ENCODE results near the gene PTPRH.
"Not testable (repeated sequence)": the region's sequence is repeated elsewhere in the genome, so short reads cannot be mapped to it uniquely, and the experiment has no call there.

The PTPRH gene

DNA sequence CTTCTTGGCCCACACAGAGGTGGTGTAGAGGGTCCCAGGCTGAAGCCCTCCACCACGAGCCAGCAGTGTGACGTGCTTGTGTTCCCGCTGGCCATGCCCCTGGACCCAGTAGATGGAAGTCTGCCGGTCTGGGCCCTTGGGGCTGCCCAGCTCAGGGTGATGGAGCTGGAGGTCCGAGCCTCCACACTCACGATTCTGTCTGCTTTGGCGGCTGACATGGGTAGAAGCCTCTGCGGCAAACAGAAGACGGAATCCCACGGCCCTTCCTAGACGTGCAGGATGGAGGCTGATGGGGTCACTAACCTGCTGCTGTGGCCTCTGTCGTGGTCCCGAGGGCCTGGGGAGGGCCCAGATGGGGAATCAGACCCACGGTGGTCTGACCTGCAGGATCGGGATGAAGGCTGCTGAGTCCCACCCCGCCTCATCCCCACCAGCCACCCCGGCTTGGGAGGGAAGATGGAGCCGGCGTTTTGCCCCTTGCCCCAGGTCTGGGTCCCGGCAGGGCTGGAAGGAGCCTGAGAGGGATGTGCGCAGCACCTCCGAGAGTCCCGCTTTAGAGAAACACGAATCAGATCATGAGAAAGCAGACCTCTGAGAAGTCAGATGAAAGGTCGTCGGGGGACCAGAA is 14.9 kb upstream of the PTPRH start:
- no peak for DNase-seq

DNA sequence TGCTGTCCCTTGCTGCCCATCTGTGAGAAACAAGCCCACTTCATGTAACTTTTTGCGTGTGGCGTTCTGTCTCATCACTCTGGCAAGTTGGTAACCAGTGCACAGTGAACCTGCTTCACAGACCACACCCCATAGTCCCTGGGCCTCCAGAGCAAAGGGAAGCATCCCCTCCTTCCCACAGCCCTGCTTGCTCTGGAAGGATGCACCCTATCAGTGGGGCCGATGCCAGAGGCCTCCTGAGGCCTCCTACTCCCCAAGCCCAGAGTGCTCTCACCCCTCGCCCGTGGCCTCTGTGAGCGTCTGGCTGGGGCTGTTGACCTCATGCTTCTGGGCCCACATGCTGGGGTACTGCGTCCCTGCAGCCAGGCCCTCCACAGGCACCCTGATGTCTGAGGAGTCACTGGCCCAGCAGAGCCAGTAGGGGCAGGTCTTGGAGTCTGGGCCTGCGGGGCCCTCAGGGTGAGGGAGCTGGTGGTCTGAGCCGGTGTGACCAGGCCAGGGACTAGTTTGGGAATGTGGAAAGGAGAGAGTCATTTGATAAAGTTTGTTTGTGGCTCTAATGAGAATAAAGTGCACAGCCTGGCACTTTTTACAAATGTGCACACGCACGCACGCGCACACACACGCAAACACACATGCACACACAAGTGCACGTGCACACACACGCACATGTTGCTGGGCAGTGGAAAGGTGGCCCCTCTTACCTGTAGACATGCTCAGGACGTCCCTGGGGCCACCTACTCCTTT is 14.2 kb upstream of the PTPRH start:
- no peak for DNase-seq

DNA sequence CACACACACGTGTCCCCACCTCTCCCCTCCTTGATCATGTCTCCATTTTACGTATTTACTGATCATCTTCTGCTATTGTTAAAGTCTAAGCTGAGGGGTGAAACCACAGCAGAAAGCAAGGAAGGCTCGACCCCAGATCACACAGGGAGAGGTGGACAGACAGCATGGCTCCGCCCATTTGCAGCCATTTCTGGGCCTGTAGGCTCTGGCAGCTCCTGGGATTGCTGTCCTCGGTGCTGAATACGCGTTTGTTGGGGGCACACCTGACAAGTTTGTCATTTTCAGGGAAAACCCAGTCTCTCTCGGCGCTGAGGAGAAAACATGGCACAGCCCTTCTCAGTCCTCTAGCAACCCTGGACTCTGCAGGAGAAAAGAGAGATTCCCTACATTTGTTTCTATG is 11.2 kb upstream of the PTPRH start:
- DNase-seq = no peak

DNA sequence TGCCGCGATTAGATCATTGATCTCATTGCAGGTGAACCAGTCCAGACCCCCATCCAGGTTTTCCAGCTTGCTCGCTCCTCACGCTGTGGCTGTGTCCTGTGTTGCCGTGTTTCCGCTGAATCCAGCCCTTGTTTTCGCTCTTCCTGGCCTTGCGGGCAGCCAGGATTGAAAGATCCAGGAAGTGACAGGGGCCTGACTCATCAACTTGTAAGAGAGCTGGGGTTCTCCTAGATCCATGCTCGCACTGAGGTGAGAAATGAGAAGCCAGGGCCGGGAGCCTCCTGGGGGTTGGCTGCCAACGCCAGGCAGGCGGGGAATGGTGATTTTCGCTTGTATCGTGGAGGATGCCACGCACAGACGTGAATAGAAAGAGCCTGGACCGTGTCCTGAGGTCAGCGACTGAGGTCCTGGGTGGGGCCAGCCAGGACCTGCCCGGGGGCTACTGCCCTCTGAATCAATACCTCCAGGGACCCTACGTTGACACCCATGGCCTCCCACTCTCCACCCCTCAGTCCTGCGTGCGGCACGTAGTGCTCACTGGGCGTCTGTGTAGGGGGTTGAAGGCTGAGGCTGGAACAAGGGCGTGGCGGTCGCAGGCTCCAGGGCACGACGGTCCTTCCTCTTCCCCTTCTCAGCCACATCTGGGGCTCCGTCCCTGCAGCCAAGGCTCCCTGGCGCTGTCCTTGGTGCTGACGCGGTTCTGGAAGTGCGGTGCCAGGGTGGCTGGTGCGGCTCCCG is 7.3 kb upstream of the PTPRH start:
- DNase-seq = peak; percentile 45

DNA sequence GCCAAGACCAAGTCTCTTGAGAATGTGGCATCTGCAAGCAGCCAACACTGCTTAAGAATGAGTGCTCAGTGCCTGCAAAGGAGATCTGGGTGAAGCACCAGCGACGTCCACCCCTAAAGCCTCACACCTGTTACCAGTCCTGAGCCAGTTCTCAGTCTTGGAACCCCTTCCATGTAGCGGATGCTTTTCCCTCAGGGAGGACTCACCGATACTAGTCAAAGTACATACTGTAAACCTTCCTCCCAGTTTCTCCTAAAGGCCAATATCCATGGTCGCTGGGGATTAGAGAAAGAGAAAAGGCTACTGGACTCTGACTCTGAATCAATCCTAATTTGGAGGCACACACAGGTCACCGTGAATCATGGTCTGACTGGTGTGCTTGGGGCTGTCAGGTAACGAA is 4.2 kb upstream of the PTPRH start:
- no peak for DNase-seq

DNA sequence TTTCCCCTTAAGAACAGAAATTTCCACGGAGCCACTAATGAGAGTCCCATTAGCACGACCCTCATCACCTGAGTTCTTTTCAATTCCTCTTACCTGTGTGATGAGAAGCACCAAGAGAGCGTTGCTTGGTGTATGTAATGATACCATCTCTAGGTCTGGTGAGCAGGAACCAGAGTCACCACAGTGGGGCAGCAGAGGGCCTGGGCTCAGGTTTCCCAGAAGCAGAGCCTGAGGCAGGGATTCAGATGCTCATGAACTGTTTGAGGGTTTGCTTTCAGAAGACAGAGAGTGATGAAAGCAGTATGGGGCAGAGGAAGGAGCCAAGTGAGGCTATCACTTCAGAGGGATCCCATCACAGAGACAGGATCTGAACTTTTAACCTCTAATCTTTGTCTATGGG is 3.1 kb upstream of the PTPRH start:
- DNase-seq = no peak

DNA sequence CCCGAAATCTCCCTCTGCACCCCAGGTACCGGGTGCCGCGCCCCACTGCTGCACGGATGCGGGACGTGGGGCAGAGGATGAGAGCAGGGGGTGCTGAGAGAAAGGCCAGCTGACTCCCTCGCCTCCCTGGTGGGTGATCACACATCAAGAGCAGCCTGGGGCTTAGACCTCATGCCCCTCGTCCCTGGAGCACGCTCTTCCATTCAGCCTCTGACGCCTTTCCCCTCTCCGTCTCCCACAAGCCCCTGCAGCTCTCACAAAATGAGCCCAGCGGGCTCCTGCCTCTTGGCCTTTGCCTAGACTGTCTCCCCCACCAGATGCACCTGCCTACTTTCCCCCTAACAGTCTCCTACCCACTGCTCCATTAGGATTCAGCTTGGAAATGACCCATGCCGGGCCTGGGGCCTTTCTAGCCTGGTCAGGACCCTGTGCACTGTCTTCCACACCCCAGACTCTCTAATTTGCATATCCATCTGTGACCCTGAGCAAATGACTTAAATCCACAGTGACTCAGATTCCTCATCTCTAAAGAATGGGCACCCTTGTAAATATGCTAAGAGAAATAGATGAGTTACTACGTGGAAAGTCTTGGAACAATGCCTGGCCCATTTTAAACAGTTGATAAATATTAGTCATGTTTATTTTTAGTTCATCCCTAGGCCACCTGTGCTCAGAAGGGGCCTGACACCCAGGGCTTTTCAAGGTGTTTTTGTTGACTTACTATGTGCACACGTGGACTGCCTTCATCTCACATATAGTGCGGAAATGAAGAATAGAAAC is 582 bp upstream of the PTPRH start:
- DNase-seq = no peak

DNA sequence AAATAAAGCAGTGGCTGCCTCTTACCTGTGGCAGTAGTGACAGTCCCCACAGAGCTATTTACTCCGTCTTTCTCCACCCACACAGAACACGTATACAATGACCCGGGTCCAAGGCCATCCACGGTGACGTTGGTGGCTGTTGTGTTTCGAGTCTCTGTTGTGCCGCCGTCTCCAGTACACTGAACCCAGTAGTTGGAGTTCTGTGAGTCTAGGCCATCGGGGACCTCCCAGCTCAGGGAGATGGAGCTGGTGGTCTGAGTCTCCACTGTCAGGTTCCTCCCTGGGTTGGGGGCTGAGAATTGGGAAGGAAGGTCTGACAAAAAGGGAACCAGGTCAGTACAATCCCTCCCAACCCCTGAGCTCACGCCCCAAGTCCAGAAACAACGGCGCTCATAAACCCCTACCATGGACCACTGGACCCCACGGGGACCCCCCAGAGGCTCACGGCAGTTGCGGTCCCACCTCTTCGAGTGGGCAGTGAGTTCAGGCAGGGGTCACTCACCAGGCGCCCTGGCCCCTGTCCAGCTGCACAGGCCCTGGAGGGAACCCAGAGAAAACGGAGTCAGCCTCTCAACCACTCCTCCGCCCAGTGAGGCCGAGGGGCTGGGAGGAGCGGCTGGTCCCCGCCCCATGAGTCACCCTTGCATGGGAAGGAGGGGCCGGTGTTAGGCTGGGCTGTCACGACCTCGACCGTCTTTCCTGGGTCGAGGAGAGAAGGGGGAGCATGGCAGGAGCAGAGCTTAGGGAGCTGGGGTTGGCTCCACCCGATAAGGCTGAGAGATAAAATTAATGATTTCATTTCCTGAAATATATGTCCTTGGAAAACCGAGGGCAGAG is 2.4 kb downstream of the PTPRH start:
- DNase-seq = no peak

DNA sequence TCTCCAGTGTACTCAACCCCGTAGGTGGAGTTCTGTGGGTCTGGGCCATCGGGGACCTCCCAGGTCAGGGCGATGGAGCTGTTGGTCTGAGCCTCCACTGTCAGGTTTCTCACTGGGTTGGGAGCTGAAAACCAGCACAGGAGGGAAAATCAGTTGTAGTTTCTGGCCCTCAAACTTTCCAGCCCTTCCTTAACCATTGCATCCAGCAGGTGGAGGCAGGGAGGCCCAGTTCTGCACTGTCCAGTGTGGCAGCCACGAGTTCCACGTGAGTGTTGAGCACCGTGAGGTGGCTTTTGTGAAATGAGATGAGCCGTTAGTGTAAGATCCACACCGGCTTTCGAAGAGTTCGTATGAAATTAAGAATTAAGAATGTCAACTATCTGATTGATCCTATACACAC is 7.1 kb downstream of the PTPRH start:
- DNase-seq = not testable (repeated sequence)

DNA sequence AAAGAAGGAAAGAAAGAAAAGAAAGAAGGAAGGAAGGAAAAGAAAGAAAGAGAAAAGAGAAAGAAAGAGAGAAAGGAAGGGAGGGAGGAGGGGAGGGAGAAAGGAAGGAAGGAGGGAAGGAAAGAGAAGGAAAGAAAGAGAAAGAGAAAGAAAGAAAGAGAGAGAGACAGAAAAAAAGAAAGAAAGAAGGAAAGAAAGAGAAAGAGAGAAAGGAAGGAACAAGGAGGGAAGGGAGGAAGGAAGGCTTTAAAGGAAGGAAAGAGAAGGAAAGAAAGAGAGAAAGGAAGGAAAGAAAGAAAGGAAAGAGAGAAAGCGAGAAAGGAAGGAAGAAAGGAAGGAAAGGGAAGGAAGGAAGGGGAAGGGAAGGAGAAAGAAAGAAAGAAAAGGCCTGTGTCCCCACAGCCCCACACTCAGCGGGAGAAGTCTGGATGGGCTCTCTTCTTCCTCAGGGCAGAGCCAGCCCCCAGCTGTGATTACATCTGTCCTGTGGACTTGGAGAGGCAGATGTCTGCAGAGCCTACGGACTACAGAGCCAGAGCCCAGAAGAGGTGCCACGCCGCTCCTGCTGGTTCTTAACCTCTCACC is 9.6 kb downstream of the PTPRH start:
- DNase-seq = no peak

DNA sequence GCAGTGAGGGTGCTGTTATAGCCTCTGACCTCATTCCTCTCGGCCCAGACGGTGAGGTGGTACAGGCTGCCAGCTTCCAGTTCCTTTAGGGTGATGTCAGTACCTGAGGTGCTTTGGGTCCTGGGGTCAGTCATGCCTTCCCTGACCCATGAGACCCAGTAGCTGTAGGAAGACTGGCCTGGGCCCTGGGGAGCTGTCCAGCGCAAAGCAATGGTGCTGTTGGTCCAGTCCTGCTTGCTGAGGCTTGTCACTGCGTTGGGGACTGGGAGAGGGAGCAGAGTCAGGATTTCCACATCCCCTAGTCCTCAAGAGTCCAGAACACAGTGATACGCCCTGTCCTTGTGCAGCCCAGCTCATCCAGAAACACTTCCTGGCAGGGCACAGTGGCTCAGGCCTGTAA is 10.7 kb downstream of the PTPRH start:
- no peak for DNase-seq

DNA sequence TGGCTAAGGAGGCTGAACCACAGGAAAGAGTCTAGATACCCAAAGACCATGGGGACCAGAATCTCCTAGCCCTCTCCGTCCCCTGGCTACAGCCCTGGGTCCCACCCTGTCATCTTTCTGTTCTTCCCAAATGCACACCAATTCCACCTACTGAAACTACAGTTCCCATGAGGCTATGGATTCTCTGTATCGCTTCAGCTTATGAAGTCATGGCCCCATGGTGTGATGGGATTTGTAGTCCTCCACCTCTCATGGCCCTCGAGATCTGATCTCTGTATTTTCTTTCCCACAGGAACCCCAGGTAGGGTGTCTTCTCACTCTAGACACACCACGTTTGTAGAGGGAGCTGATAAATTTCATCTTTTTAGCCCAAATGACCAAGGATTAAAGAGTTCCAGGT is 11.8 kb downstream of the PTPRH start:
- no peak for DNase-seq

DNA sequence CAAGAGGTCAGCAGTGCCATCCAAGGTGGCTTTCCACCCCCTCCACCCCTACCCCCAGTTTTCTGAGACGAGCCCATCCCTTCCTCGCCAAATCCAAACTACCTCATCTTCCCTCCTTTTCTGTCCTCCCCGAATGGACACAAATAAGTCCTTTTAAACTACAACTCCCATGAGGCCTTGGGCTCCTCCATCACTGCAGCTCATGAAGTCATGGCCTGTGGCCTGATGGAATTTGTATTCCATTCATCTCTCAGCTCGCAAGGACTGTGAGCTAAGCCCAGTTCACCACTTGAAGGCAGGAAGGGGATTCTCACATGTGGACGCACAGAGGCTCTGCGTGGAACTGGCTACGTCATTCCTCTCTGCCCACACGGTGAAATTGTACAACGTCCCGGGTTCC is 12.5 kb downstream of the PTPRH start:
- no peak for DNase-seq

DNA sequence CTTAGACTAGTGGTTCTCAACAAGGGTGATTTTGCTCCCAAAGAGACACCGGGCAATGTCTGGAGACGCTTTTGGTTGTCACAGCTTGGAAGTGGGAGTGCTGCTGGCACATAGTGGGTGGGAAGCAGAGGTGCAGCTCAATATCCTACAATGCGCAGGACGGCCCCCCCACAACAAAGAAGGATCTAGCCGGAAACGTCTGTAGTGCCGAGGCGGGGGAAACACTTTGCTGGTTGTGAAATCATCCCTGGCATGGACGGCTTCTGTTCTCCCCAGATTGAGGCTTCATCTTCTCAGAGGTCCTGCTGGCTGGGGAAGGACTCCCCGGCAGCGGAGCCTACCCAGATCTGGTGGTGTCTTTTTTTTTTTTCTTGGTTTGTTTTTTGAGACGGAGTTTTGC is 15.8 kb downstream of the PTPRH start:
- no peak for DNase-seq

DNA sequence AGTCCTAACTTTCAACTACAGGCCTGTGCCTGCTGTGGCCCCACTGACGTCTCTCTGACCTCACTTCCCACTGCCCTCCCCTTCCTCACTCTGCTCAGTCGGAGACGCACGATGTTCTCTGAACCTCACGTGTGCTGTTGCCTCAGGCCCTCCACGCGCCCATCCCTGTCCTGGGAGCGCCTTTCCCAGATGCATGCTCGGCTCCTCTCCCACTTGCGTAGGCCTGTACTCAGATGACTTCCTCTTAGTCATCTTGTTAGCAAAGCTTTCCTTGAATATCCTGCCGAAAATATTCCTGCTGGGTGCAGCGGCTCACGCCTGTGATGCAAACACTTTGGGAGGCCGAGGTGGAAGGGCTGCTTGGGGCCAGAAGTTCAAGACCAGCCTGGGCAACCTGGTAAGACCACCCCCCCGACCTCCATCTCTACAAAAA is 19.9 kb downstream of the PTPRH start:
- DNase-seq = no peak

DNA sequence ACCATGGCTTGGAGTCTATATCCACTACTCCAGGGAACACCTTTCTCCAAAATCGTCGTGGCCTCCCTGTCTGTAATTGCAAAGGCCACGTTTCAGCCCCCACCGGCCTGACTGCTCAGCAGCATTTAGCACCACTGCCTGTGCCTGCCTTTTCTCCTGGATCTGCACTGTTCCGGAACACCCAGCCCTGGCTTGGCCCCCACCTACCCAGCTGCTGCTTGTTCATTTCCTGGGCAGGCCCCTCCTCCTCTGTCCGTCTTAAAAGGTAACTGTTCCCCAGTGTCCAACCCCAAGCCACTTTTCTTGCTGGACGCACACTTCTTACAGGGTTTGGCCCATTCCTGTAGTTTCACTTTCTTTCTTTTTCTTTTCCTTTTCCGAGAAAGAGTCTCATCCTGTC is 20.7 kb downstream of the PTPRH start:
- no peak for DNase-seq

DNA sequence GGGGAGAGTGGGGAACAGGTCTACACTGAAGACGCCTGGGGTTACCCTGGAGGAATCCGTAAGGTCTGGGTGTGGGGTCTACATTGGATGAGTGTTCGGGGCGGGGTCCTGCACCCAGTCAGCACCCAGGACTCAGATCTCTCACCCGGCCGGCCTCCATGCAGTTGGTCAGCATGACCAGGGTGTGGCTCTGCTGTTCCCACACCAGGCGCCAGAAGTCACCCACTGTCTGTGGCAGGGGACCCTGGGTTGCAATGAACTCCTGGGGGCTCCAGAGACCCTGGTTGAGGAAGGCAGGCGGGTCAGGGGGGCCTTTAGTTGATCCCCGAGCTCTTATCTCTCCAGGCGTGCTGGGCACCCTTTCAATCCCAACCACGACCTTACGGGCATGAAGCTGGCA is 23.2 kb downstream of the PTPRH start:
- no peak for DNase-seq

DNA sequence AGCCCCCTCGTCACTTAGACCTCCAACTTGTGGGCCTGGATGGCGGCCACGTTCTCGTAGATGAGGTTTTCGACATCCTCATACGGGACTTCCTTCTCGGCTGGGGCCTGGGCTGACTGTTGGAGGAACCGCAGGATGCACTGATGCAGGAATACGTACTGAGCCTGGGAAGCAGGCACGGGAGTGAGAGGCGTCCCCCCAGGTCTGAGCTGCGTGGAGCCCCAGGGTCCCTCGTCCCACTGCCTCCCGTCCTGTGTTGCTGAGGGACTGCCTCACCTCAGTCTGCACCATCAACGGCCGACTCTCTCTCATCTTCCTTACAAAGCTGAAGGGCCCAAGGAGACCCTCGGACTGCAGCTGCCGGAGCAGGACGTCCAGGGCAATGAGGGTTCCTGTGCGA is 27.6 kb downstream of the PTPRH start:
- DNase-seq = no peak

DNA sequence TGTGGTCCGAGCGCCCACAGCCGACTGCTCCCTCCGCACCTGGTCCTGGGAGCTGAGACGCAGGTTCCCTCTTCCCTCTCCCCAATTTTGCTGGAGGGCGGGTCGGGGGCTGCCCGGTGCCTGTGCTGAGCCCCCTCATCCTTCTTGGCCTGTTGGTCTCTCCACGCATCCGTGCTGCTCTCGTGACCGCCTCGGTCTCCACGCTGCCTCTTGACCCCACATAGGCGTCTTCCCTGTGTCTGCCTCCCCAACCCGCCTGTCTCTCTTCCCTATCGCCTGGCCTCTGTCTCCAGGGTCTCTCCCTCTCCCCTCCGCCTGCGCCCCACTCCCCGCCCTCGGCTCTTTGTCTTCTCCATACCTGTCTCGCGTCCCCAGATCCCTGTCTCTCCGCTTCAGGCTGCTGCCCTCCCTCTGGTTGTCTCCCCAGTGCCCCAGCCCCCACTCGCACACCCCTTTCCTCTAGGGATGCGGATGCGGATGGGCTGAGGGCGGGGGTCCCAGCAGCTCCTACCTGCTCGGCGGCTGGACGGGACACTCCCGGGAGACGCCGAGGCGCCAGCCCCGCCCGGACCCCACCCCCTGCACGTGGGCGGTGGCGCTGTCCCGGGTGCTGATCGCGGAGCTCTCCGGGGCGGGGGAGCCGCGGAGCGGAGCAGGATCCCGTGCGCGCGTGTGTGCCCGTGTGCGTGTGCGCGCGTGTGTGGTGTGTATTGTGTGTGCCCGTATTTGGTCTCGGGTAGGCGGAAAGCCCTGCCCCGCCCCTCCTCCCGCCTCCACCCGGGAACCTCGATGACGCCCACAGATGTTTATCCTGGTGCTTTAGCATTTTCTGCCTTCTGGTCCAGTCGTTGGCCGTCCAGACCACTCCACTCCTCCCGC is 29.5 kb downstream of the PTPRH start, which contains the start of gene SYT5:
SYT5 (minus strand) TSS at position 684 of the 879 bp plus-strand sequence. CDS start 1,248 bp downstream, outside the sequence.
- DNase-seq = peak; percentile 58

DNA sequence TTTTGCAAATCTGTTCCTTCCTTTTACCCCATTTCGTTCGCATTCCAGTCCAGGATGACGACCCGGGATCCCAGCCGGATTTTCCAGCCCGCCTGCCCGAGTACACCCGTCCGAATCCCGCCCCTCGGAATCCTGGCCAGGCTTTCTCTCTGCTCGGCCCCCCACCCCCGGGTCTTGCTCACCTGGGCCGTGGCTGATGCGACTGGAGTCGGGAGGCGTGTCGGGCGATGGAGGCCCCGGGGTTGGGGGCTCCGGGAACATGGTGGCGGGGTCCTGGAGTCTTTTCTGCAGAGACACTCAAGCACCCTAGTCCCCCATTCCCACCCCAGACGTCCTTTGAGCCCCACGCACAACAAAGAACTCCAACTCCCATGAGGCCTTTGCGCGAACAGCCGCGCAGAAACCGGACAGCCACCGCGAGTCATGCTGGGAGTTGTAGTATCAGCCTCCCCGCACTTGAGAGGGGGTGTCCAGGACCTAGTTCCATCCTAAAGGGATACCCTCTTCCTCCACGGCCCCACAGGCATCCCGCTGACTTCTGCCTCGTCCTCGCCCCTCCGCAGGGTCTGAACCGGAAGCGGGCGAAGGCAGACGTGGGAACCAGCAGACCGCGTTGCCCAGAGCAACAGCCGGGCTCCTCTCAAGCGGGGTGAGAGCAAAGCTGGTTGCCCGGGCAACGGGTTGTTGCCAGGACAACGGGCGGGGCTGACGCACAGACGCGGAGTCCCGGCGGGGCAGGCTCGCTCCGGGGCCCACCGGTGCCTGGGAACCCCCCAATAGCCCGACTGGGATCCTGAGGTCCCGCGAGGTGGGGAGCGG is 30.3 kb downstream of the PTPRH start:
- peak; percentile 95 for DNase-seq

Data from T-helper 9 cell (primary cell).